ENCODE measurements around the gene CRB1.
"Not testable (repeated sequence)": the region's sequence is repeated elsewhere in the genome, so short reads cannot be mapped to it uniquely, and the experiment has no call there.

Gene CRB1

DNA sequence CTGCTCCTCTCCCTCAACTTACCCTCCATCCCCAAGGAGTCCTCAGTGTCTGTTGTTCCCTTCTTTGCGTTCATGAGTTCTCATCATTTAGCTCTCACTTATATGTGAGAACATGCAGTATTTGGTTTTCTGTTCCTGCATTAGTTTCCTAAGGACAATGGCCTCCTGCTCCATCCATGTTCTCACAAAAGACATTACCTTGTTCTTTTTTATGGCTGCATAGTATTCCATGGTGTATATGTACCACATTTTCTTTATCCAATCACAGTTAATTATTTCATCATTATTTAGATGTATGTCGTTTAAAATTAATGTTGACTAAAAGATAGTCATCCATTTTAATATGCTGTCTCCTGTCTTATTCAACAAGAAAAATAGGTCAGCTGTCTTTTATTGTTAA is 134.1 kb downstream of the CRB1 start:
- no peak for DNase-seq (ENCODE audit: low spot score)

DNA sequence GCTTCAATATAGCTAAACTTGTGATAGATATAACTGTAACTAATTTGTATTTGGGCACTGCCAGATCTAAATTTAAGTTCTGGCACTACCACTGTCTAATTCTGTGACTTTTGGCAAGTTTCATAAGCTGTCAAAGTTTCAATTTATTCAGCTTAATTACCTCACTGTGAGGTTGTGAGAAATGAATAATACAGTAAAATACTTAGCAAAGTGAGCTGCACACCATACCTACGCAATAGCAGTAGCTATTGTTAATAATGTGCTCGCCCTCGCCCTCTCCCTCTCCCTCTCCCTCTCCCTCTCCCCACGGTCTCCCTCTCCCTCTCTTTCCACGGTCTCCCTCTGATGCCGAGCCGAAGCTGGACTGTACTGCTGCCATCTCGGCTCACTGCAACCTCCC is 136.7 kb downstream of the CRB1 start:
- DNase-seq (ENCODE audit: low spot score), result not testable (repeated sequence)

DNA sequence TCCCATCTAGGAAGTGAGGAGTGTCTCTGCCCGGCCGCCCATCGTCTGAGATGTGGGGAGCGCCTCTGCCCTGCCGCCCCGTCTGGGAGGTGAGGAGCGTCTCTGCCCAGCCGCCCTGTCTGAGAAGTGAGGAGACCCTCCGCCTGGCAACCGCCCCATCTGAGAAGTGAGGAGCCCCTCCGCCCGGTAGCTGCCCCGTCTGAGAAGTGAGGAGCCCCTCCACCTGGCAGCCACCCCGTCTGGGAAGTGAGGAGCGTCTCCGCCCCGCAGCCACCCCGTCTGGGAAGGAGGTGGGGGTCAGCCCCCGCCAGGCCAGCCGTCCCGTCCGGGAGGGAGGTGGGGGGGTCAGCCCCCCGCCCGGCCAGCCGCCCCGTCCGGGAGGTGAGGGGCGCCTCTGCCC is 137.6 kb downstream of the CRB1 start:
- DNase-seq (ENCODE audit: low spot score), result not testable (repeated sequence)

GRCh38 chr1:197413564-197413963 is 145.5 kb downstream of the CRB1 start:
- no peak for DNase-seq (ENCODE audit: low spot score)

DNA sequence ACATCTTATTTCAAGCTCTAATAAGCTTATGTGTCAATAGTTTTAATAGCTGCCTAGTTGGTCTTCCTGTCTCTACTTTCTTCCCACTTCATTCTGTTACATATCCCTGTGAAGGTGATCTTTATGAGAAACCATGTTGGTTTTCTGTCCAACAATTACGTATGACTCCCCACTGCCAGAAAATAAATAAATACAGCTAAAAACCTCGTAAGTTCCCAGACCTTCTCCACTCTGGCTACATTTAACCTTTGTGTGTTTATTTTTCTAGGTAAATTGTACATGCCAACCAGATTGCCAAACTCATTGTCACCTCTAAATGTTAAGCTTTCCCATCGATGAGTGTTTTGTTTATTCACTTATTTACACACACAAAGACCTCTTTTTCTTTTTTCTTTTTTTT is 147.2 kb downstream of the CRB1 start:
- no peak for DNase-seq (ENCODE audit: low spot score)

- no peak for DNase-seq (ENCODE audit: low spot score)
These were observed 150.6 kb downstream of the CRB1 start for GRCh38 chr1:197418693-197419092.

- DNase-seq (ENCODE audit: low spot score), result no peak
These were observed 154.9 kb downstream of the CRB1 start for GRCh38 chr1:197422993-197423392.

GRCh38 chr1:197424380-197424779 is 156.3 kb downstream of the CRB1 start:
- DNase-seq (ENCODE audit: low spot score), result no peak

DNA sequence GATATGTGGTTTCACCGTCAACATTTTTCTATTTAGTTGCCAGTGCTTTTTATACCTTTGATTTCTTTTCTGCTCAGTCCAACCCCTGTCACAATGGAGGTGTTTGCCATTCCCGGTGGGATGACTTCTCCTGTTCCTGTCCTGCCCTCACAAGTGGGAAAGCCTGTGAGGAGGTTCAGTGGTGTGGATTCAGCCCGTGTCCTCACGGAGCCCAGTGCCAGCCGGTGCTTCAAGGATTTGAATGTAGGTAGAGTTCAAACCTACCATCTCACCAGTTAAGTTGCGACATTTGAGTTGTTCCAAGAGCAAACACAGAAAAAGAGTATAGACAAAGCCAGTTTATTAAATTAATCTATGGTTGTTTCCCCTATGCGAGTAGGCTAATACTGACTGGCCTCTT is 161.3 kb downstream of the CRB1 start:
- DNase-seq (ENCODE audit: low spot score), result no peak

DNA sequence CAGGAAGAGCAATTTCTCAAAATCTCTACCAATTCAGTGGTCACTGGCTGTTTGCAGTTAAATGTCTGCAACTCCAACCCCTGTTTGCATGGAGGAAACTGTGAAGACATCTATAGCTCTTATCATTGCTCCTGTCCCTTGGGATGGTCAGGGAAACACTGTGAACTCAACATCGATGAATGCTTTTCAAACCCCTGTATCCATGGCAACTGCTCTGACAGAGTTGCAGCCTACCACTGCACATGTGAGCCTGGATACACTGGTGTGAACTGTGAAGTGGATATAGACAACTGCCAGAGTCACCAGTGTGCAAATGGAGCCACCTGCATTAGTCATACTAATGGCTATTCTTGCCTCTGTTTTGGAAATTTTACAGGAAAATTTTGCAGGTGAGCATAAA is 167.2 kb downstream of the CRB1 start:
- DNase-seq (ENCODE audit: low spot score), result no peak

GRCh38 chr1:197437601-197438000 is 169.5 kb downstream of the CRB1 start:
- DNase-seq (ENCODE audit: low spot score), result no peak

DNA sequence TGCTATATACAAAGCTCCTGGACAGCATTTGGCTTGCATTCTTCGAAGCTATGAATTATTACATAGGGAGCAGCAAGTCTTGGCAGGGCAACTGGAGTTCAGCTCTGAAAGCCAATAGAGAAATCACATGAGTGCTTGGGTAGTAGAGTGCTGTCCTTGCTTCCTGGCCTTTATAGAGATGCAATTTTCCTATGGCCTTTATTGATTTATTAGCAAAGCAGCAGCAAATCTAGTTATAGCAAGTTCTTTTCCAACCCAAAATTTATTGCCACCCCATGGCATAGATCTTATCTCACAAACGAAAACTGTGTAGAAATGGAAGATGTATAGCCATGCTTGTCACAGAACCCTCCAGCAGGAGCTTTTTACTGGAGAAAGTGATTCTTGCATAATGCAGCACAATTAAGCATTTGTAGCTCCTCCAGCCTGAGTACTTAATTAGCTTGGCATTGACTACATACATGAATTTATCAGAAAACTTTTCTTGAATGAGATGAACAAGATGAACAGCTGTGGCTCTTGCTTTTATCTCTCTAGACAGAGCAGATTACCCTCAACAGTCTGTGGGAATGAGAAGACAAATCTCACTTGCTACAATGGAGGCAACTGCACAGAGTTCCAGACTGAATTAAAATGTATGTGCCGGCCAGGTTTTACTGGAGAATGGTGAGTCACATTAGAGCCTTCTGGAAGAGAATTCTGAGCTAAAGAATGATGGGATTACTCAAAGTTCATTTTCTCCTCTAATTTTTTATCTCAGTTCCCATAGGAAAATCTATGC is 170.1 kb downstream of the CRB1 start:
- no peak for DNase-seq (ENCODE audit: low spot score)

GRCh38 chr1:197439708-197440280 is 171.7 kb downstream of the CRB1 start:
- DNase-seq (ENCODE audit: low spot score), result no peak

GRCh38 chr1:197440715-197441114 is 172.7 kb downstream of the CRB1 start:
- DNase-seq (ENCODE audit: low spot score), result no peak

- no peak for DNase-seq (ENCODE audit: low spot score)
These were observed 174.0 kb downstream of the CRB1 start for GRCh38 chr1:197441999-197442414.

- DNase-seq (ENCODE audit: low spot score), result no peak
These were observed 176.7 kb downstream of the CRB1 start for GRCh38 chr1:197444755-197445154.

GRCh38 chr1:197448121-197448779 is 180.2 kb downstream of the CRB1 start:
- DNase-seq (ENCODE audit: low spot score), result no peak

GRCh38 chr1:197451381-197451780 is 183.3 kb downstream of the CRB1 start:
- no peak for DNase-seq (ENCODE audit: low spot score)

DNA sequence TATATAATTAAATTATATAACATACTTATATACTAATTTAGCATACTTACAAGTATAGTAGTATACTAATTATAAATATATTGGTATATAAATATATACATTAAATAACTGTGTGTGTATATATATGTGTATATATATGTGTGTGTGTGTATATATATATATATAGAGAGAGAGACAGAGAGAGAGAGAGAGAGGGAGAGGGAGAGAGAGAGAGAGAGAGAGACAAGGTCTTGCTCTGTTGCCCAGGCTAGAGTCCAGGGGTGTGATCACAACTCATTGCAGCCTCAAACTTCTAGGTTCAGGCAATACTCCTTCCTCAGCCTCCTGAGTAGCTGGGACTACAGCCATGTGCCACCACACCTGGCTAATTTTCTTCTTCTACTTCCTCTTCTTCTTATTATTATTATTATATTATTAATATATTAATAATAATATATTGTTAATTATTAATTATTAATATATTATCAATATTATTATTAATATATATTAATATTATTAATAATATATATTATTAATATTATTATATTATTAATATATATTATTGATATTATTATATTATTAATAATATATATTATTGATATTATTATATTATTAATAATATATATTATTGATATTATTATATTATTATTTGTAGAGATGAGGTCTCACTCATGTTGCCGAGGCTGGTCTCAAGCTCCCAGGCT is 185.5 kb downstream of the CRB1 start:
- no peak for DNase-seq (ENCODE audit: low spot score)

DNA sequence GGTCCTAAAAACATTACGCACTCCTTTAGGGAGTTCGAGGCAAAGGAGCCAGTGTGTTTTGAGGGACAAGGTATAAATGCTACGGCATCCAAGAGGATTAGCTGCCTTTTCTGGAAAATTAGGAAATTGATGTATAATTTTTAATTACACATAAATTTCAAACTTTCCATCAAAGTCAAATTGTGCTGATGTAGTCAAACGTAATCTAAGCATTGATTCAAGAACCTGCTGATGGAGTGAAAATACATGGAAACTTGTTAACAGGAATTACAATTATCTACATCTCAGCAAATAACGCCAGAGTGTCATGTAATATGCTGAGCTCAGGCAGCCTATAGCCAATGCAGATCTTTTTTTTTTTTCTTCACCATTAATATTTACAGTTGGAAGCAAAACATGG is 194.5 kb downstream of the CRB1 start:
- no peak for DNase-seq (ENCODE audit: low spot score)

- no peak for DNase-seq (ENCODE audit: low spot score)
These were observed 195.1 kb downstream of the CRB1 start for GRCh38 chr1:197463142-197463541.

GRCh38 chr1:197464044-197464443 is 196.0 kb downstream of the CRB1 start:
- no peak for DNase-seq (ENCODE audit: low spot score)
